C4-2B (cell line): ENCODE results near the gene MATN1.

Source experiments
- ZFX ChIP-seq: fragments of 450-650 bp; IDR thresholded peaks from 2 replicates; pipeline ENCODE4 v1.6.1; 2017
- TF ChIP-seq, protein P1 (sequence below): fragments of 450-650 bp; conservative IDR thresholded peaks from 2 replicates; pipeline ENCODE4 v1.5.1; 2017; ENCODE audit warnings: mild to moderate bottlenecking

GRCh38 chr1:30665216-30666010 is 58.0 kb downstream of the MATN1 start:
- TF ChIP-seq, protein P1, sequence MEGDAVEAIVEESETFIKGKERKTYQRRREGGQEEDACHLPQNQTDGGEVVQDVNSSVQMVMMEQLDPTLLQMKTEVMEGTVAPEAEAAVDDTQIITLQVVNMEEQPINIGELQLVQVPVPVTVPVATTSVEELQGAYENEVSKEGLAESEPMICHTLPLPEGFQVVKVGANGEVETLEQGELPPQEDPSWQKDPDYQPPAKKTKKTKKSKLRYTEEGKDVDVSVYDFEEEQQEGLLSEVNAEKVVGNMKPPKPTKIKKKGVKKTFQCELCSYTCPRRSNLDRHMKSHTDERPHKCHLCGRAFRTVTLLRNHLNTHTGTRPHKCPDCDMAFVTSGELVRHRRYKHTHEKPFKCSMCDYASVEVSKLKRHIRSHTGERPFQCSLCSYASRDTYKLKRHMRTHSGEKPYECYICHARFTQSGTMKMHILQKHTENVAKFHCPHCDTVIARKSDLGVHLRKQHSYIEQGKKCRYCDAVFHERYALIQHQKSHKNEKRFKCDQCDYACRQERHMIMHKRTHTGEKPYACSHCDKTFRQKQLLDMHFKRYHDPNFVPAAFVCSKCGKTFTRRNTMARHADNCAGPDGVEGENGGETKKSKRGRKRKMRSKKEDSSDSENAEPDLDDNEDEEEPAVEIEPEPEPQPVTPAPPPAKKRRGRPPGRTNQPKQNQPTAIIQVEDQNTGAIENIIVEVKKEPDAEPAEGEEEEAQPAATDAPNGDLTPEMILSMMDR: no peak
- no peak for TF ChIP-seq ZFX
